GM18951 (cell line): Measurements from ENCODE around the gene KCNK4.

Experiments
- POLR2A ChIP-seq: IDR thresholded peaks from 4 replicates; pipeline ENCODE4 v1.6.1; 2011; ENCODE audit warnings: mild to moderate bottlenecking; ENCODE audit not compliant: insufficient read length, insufficient read depth; ENCODE audit errors: extremely low read depth
- in situ Hi-C: fragments of 300-500 bp; cut with MboI; formaldehyde crosslinking; loops from one replicate; pipeline ENCODE4 v1.12.0; 2022; ENCODE audit warnings: low sequenced_read_pairs, mixed read lengths, inconsistent platforms; ENCODE audit not compliant: unreplicated experiment

The KCNK4 gene

DNA sequence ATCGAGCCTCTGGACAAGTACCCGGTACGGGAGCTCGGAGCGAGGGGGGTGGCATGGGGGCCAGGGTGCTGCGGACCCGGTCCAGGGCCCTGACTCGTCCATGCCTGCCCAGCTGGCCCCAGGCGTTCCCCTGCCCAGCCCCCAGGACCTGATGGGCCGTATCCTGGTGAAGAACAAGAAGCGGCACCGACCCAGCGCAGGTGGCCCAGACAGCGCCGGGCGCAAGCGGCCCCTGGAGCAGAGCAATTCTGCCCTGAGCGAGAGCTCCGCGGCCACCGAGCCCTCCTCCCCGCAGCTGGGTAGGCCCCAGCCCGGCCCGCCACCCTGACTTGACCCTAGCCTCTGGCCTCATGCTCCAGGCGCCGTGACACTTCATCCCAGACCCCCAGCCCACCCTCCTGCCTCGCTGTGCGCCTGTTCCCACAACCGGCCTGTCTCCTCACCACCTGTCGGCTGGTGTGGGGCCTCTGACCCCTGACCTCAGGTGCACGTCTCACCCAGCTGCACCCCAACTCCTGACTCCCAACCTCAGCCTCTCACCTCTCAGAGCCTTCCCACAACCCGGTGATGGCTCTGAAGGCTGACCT is 32.1 kb upstream of the KCNK4 start:
- no peak for TF ChIP-seq POLR2A
- in situ Hi-C loops = no loop called here

DNA sequence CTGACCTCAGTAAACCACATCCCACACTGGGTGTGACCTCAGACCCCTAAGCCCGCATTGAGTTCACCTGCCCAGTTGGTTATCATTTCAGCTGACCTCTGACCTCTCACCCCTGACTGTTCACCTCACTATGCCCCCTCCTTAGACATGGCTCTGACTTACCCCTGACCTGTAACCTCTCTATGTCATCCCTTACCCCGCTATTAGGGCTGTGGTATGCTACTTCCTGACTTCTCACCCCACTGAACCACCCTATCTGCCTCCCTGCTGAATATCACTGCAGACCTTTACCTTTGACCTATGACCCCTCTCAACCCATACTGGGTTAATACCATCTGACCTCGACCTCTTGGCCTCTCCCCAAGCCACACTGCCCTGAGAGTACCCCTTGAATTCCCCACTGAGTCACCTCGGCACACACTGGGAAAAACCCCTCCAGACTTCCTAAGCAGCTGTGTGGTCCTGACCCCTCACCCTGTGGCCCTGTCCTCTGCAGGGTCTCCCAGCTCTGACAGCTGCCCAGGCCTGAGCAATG is 31.5 kb upstream of the KCNK4 start:
- no peak for TF ChIP-seq POLR2A

DNA sequence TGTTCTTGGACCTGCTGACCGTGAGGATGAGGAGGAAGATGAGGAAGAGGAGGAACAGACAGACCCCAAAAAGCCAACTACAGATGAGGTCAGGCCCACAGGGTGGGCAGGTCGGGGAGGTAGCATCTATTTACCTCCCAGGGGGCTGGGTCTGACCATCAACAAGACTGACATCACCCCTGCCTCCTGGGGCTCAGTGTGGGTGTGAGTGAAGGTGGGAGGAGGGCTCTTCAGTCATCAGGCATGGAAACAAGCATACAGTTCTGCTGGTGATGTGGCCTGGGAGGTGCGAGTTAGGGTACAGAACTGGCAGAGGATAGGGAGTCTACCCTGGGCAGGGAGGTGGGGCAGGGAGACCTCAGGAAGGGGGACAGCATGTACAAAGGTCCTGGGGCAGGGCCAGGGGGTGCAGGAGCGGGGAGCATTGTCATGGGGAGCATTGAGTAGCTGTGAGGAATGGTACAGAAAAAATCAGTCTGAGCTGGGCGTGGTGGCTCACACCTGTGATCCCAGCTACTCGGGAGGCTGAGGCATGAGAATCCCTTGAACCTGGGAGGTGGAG is 30.9 kb upstream of the KCNK4 start:
- TF ChIP-seq POLR2A = no peak
- in situ Hi-C loops = no loop called here

More for the DNA sequence above, 31.5 kb upstream of the KCNK4 start:
- in situ Hi-C loops = no loop called here

- TF ChIP-seq POLR2A = no peak
- in situ Hi-C loops = no loop called here
These were observed 29.5 kb upstream of the KCNK4 start for GRCh38 chr11:64261556-64262080.

GRCh38 chr11:64262271-64263002 is 28.7 kb upstream of the KCNK4 start:
- TF ChIP-seq POLR2A = no peak
- in situ Hi-C loops = no loop called here

DNA sequence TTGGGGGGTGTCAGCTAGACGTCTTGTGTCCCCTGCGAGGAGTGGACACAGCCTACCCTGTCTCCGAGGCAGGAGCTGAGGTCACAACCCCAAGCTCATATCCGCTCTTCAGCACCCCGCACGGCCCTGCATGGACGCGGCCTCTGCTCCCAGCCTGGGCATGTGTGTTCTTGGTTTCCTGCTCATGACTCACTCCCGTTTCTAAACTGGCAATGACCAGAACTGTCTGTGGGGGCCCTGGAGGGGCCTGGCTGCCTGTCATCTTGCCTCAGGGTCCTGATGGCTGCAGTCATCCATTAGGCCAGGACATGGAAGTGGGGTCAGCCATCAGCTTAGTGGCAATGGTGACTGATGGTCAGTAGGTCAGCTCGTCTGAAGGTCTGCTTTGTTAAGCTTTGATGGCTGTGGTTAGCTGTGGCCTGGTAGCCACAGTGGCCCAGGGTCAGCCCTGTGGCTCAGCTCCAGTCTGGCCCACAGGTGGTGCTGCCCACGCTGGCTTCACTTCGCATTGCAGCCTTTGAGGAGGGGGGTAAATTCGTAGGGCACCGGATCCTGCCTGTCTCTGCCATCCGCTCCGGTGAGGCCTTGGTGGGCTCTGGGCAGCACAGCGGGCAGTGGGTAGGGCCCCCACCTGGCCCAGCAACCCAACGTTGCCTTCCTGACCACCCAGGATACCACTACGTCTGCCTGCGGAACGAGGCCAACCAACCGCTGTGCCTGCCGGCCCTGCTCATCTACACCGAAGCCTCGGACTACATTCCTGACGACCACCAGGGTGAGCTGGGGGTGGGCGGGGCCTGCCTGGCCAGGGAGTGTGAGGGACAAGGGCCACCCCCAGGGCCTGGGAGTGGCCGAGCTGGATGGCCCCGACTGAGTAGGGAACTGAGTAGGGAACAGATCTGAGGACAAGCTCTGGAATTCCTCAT is 27.8 kb upstream of the KCNK4 start:
- in situ Hi-C loops = no loop called here
- no peak for TF ChIP-seq POLR2A

- no peak for TF ChIP-seq POLR2A
- in situ Hi-C loops = no loop called here
These were observed 27.2 kb upstream of the KCNK4 start for GRCh38 chr11:64263947-64264317.

DNA sequence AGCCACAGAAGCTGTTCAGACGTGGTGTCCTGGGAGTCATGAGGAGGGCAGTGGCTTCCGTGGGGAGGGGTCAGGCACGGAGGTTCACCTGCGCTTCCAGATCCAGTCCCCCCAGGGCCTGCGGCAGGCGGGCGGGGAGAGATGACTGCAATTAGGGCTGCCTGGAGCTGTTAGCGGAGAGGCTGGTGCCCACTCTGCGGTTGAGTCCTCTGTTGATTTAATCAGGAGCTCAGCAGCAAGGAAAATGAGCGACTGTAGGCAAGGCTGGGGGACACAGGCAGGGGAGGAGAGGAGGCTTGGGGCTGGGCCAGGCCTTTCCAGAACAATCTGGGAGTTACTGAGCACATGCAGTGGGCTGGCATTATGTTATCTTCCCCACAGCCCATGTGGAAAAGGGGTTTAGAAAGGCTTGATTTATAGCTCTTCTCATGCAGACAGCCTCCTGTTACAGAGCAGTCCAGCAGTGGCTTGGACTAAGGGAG is 26.7 kb upstream of the KCNK4 start:
- TF ChIP-seq POLR2A = no peak
- in situ Hi-C loops = no loop called here

GRCh38 chr11:64265176-64266160 is 25.6 kb upstream of the KCNK4 start:
- in situ Hi-C loops = no loop called here
- TF ChIP-seq POLR2A = no peak

GRCh38 chr11:64266339-64266738 is 24.8 kb upstream of the KCNK4 start:
- TF ChIP-seq POLR2A = no peak
- in situ Hi-C loops = no loop called here

DNA sequence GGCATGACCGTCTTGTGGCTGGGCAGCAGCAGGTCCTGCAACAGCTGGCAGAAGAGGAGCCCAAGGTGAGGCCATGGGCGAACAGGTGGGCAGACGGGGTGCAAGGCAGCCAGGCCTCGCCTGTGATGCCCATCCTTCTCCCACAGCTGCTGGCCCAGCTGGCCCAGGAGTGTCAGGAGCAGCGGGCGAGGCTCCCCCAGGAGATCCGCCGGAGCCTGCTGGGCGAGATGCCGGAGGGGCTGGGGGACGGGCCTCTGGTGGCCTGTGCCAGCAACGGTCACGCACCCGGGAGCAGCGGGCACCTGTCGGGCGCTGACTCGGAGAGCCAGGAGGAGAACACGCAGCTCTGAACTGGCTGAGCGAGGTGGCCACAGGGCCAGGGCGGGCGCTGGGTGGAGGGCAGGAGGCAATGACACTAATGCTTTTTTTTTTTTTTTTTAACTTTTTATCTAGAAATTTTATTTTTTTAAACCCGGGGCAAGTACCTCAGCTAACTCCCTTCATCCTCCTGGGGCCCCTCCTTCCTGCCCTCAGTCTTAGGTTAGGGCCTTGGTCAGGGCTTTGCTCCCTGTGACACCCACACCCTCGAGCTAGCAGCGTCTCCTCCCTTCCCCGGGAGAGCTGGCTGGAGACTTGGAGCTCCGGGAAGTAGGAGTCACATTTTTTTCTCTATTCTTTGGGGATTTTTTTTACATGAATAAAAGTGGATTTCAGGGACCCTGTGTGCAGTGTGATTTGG is 23.7 kb upstream of the KCNK4 start:
- no peak for TF ChIP-seq POLR2A
- in situ Hi-C loops = no loop called here
